ENCODE results near the gene WTIP.

GRCh38 chr19:34482380-34483250 is 1.1 kb downstream of the WTIP start:
- TF ChIP-seq POLR2A (IDR thresholded peaks at IDR 0.05): no peak
- TF ChIP-seq CTCF (IDR thresholded peaks at IDR 0.05): no peak
- TF ChIP-seq POLR2AphosphoS5 (IDR thresholded peaks at IDR 0.05): no peak
